IMR-90 (cell line): ENCODE data around the gene SPSB4.

Experiments used
- BHLHE40 ChIP-seq: fragments of 150-350 bp; IDR thresholded peaks from 2 replicates; pipeline ENCODE4 v1.6.1; 2016; ENCODE audit warnings: mild to moderate bottlenecking, low read depth, low read length
- CEBPB ChIP-seq: IDR thresholded peaks from 2 replicates; pipeline ENCODE4 v1.6.1; 2012; ENCODE audit warnings: low read depth, low read length, improper control_type of control experiment
- CTCF ChIP-seq: conservative IDR thresholded peaks from 2 replicates; pipeline ENCODE4 v1.5.1; 2012; ENCODE audit warnings: mild to moderate bottlenecking, low read depth, low read length, improper control_type of control experiment
- MAFK ChIP-seq: IDR thresholded peaks from 2 replicates; pipeline ENCODE4 v1.6.1; 2012; ENCODE audit warnings: low read depth, low read length, improper control_type of control experiment
- MAZ ChIP-seq: IDR thresholded peaks from 2 replicates; pipeline ENCODE4 v1.6.1; 2012; ENCODE audit warnings: low read depth, mild to moderate bottlenecking, low read length, improper control_type of control experiment, moderate library complexity, borderline replicate concordance
- MXI1 ChIP-seq: IDR thresholded peaks from 2 replicates; pipeline ENCODE4 v1.6.1; 2012; ENCODE audit warnings: low read depth, mild to moderate bottlenecking, low read length, moderate library complexity, borderline replicate concordance
- NFE2L2 ChIP-seq: fragments of 150-350 bp; IDR thresholded peaks from 2 replicates; pipeline ENCODE4 v1.6.1; 2016; ENCODE audit warnings: low read depth, mild to moderate bottlenecking, low read length
- POLR2A ChIP-seq: IDR thresholded peaks from 2 replicates; pipeline ENCODE4 v1.6.1; 2012; ENCODE audit warnings: mild to moderate bottlenecking, low read depth, low read length

DNA sequence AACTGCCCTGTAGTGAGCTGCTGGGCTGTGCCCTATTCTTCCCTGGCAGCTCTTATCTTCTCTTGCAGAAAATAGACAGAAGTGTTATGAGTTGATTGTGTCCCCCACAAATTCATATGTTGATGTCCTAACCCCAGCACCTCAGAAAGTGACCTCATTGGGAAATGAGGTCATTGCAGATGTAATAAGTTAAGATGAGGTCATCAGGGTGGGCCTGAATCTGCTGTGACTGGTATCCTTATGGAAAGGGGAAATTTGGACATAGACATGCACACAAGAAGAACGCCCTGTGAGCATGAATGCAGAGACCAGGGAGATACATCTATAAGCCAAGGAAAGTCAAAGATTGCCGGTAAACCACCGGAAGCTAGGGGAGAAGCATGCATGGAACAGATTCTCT is 49.0 kb downstream of the SPSB4 start:
- TF ChIP-seq CTCF (no peak), POLR2A (no peak), BHLHE40 (no peak), MXI1 (no peak), NFE2L2 (no peak), MAZ (no peak), CEBPB (no peak), MAFK (no peak)
